Stomach (tissue), 4 donors: Measurements from ENCODE around the gene RASGRP3.

Experiments
- EP300 ChIP-seq: sonication (generic); formaldehyde crosslinking; IDR thresholded peaks from one replicate; pipeline ENCODE4 v1.6.1; 2017; ENCODE audit warnings: antibody characterized with exemption
- POLR2A ChIP-seq, 4 donors: fragments of 450-650 bp; IDR thresholded peaks; one replicate each; pipeline ENCODE4 v1.6.1; 2016; ENCODE audit warnings: antibody characterized with exemption in 4 of 4, control low read depth in 2 of 4, mild to moderate bottlenecking in 1 of 4, moderate library complexity in 1 of 4
- POLR2AphosphoS5 ChIP-seq, 3 donors: sonication (generic); formaldehyde crosslinking; IDR thresholded peaks; one replicate each; pipeline ENCODE4 v1.6.1; 2016; ENCODE audit warnings: antibody characterized with exemption in 3 of 3
- TF ChIP-seq, protein P1 (sequence below), 7 experiments: fragments of 450-650 bp in 4 of 7; fragments of 200-600 bp in 3 of 7; sonication (generic) in 3 of 7; IDR thresholded peaks; one replicate each; pipeline ENCODE4 v1.5.1; 2016 to 2019; ENCODE audit warnings: antibody characterized with exemption in 7 of 7, control low read depth in 2 of 7, mild to moderate bottlenecking in 1 of 7

DNA sequence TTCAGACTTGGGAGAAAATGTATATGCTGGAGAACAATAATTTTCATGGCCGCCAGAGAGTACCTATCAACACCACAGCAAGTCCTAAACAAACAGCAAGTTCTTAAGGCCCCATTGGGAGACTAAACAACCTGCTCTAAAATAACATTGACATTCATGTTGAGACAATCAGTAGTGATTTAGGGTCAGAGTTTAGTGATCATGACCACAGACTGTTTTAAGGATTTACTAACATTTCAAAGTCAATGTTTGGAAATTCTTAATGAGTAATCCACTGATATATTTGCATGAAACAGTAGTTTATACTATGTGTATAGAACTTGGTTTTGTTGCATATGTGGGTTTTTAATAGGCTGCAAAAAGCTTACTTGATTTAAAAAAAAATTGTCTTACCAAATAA, 34.7 kb downstream of the RASGRP3 start:
- TF ChIP-seq, protein P1, sequence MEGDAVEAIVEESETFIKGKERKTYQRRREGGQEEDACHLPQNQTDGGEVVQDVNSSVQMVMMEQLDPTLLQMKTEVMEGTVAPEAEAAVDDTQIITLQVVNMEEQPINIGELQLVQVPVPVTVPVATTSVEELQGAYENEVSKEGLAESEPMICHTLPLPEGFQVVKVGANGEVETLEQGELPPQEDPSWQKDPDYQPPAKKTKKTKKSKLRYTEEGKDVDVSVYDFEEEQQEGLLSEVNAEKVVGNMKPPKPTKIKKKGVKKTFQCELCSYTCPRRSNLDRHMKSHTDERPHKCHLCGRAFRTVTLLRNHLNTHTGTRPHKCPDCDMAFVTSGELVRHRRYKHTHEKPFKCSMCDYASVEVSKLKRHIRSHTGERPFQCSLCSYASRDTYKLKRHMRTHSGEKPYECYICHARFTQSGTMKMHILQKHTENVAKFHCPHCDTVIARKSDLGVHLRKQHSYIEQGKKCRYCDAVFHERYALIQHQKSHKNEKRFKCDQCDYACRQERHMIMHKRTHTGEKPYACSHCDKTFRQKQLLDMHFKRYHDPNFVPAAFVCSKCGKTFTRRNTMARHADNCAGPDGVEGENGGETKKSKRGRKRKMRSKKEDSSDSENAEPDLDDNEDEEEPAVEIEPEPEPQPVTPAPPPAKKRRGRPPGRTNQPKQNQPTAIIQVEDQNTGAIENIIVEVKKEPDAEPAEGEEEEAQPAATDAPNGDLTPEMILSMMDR (IDR thresholded peaks at IDR 0.05): no peak
- TF ChIP-seq POLR2AphosphoS5 (IDR thresholded peaks at IDR 0.05) (no peak), POLR2A (IDR thresholded peaks at IDR 0.05) (no peak), EP300 (no peak)
